Bone marrow (tissue), 2 donors: ENCODE data around the gene CSH2.
A peak's percentile ranks its signal among the peaks of the same experiment; 100 is the strongest.
"Not testable (repeated sequence)": the region's sequence is repeated elsewhere in the genome, so short reads cannot be mapped to it uniquely, and the experiment has no call there.

Experiments
- DNase-seq, 2 donors: peaks; one replicate each; lab custom pipeline; 2025; lab: John Stamatoyannopoulos, UW

The CSH2 gene

DNA sequence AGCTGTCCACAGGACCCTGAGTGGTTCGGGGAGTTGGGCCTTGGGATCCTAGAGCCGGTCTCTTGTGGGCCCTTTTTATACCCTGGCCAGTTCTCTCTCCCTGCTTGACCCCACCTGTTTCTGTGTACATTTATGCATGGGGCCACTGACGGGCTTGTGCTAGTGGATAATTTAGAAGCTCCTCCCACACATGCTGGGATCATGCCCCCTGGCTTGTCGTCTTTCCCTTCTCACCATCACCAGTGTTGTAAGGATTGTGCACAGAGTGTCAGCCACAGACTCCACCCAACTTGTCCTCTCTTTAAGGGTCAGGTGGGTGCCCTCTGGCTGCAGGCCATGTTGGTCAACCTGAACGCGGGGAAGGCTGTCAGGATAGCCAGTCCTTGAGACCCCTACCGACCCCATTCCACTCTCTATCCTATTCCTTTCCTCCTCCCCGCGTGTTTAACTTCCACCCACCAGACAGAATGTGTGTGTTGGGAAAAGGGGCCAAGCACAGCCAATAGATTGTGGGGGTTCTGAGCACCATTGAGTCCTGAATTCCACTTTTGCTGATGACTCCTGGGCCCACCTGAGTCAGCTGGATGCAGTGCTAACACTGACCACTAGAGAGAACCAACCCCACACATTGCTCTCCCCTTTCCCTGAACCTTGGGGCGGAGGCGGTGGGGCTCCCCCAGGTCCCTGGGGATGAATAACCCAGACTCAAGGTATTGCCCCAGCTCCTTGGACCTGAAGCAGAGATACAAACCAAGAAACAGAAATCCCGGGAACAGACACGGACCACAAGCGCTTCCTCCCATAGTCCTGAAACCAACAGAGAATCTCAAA, 23.3 kb upstream of the CSH2 start, which contains the start of gene CSH1:
Gene CSH1 (minus strand): TSS at position 51 of the 831 bp plus-strand sequence. CDS start 63 bp downstream, outside the sequence.
- DNase-seq: not testable (repeated sequence)

GRCh38 chr17:63894821-63895220, 21.3 kb upstream of the CSH2 start:
- DNase-seq: not testable (repeated sequence)

- not testable (repeated sequence) for DNase-seq
These were observed 20.5 kb upstream of the CSH2 start for GRCh38 chr17:63894021-63894420.

DNA sequence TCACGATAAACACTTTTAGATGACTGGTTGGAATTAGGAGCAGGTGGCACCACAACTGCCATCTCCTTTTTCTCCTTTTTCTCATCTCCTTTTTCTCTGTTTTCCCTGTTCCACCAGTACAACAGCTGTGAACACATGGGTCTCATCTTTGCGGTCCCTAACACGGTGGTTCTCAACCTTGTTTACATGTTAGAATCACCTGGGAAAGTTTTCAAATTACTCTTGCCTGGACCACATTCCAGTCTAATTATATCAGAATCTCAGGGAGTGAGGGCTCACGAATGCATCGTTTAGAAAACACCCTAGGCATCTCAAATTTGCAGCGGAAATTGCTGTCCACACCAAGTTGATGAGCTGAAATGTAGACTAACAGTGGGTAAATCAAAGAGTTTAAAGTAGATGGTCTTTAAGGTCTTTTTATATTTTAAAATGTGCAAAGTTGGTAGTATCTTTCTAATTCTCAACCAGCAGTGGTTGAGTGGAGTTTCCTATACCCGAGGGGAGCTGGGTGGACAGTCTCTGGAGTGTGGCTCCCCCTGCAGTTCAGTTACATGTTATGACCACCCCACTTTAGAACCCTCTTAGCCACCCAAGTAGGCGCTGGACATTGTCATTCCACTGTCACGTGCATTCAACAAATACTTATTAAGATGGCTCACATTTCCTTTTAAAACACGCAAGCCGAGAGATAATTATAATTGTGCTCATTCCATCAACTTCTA, 19.0 kb upstream of the CSH2 start:
- not testable (repeated sequence) for DNase-seq

DNA sequence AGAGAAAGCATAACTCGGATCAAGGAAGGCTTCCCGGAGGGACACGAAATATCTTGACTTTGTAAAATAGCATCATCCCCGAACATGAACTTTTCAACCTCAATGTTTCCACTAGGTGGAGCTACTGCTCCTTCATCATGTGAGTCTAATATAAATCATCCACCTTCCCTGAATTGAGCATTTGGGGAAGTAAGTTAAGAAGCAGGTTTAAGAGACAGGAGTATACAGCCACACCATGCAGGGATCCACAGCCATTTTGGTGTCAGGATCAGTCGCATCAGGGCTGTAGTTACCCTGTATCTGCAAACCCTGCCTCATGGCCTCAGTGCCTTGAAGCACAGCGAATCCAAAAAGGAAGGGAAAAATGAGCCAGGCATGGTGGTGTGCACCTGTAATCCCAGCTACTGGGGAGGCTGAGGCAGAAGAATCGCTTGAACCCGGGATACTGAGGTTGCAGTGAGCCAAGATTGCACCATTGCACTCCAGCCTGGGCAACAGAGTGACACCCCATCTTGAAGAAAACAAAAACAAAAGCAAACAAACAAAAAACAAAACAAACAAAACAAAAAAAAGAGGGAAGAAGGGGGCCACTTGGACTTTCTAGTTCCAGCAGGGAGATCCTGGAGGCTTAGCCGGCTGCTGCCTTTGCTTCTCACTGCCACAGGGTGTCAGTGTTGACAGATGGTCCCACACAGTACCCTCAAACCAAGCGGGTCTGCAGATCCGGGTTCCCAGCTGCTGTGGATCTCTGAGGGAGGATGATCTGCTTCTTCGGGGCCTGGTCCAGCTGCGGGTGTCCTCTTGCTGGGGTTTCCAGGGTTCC, 15.8 kb upstream of the CSH2 start:
- DNase-seq: peak in 1 of 2 donors; percentile 42

DNA sequence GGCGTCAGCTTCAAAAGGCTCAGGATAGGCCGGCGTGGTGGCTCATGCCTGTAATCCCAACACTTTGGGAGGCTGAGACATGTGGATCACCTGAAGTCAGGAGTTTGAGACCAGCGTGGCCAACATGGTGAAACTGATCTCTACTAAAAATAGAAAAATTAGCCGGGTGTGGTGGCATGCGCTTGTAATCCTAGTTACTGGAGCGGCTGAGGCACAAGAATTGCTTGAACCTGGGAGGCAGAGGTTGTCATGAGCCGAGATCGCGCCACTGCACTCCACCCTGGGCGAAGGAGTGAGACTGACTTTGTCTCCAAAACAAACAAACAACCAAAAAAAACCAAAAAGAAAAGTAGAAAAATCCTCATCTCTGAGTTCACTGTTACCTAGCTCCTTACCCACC, 11.6 kb upstream of the CSH2 start:
- not testable (repeated sequence) for DNase-seq

GRCh38 chr17:63882626-63883126, 9.2 kb upstream of the CSH2 start:
- DNase-seq: not testable (repeated sequence)

DNA sequence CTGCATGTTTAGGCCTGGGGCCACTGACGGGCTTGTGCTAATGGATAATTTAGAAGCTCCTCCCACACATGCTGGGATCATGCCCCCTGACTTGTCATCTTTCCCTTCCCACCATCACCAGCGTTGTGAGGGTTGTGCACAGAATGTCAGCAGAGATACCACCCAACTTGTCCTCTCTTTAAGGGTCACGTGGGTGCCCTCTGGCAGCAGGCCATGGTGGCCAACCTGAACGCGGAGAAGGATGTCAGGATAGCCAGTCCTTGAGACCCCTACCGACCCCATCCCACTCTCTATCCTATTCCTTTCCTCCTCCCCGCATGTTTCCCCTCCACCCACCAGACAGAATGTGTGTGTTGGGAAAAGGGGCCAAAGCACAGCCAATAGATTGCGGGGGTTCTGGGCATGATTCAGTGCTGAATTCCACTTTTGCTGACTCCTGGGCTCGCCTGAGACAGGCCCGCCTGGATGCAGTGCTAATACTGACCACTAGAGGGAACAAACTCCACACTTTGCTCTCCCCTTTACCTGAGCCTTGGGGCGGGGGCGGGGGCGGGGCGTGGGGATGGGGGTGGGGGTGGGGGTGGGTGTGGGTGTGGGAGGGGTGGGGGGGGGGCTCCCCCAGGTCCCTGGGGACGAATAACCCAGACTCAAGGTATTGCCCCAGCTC, 8.6 kb upstream of the CSH2 start, which contains the start of gene GH2:
Gene GH2 (minus strand): TSS at position 10 of the 667 bp plus-strand sequence. CDS start 143 bp downstream, outside the sequence.
- DNase-seq: peak in 1 of 2 donors; percentile 4

DNA sequence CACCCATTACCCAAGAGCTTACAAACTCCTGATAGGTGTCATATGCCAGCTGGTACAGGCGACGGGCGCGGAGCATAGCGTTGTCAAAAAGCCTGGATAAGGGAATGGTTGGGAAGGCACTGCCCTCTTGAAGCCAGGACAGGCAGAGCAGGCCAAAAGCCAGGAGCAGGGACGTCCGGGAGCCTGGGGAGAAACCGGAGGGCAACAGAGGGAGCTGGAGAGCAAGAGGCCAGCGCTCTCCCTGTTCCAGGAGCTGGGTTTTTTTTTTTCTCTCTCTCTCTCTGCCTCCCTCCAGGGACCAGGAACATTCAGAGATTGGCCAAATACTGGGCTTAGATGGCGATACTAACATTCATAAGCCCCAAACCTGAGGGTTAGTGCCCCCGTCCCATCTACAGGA, 7.9 kb upstream of the CSH2 start:
- DNase-seq: not testable (repeated sequence)

GRCh38 chr17:63880706-63881105, 7.2 kb upstream of the CSH2 start:
- DNase-seq: no peak

DNA sequence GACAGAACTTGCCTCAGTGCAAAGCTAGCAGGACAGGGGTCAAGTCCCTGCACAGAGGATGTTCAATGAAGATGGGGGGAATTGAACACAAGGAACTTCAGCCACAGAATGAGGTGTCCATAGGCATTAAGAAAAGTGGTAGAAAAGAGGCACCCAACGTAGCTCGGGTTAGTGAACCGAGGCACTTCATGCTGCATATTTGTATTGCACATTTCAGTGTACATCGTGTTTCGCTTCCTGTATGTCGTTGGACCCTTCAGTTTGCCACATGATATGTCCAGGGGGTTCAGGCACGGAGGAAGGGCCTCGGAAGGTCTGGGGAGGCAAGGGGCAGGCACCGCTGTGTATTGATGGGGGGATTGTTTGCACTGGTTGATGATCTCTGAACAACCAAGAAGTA, 4.9 kb upstream of the CSH2 start:
- DNase-seq: not testable (repeated sequence)

DNA sequence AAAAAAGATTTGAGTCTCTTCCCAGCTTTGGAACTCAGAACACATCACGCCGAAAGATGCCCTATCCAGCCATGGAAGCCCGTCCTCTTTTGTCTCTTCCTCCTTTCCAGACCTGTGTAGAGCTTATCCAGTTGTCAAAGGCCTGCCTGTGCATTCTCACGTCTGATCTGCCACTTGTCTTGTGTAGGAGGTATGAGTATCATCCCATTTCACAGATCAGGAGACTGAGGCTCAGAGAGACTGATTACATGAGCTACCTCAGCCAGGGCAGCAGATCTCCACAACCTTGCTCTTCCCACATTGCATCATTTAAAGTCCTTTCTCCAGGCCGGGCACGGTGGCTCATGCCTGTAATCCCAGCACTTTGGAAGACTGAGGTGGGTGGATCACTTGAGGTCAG, 1.2 kb upstream of the CSH2 start:
- not testable (repeated sequence) for DNase-seq

- not testable (repeated sequence) for DNase-seq
These were observed 667 bp upstream of the CSH2 start for GRCh38 chr17:63874061-63874626.

DNA sequence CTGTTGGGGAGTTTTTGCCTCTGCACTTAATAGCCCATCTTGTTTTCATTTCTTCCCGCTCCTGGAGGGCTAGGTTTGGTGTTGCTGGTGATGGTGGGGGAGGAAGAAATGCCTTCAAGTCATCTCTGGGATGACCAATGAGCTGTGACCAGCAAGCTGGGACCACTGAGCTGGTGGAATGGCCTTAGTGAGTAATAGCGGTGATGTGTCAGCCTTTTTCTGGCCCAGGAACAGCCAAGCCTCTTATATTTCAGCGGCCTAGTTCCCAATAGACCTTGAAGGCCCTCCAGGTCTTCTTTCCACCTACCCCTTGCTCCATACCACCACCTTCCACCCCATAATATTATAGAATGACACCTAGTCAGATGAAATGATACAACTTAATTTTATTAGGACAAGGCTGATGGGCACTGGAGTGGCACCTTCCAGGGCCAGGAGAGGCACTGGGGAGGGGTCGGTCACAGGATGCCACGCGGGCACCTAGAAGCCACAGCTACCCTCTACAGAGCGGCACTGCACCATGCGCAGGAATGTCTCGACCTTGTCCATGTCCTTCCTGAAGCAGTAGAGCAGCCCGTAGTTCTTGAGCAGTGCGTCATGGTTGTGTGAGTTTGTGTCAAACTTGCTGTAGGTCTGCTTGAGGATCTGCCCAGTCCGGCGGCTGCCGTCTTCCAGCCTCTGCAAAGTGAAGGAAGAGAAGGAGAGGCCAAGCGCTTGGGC, 1.7 kb downstream of the CSH2 start:
- not testable (repeated sequence) for DNase-seq

DNA sequence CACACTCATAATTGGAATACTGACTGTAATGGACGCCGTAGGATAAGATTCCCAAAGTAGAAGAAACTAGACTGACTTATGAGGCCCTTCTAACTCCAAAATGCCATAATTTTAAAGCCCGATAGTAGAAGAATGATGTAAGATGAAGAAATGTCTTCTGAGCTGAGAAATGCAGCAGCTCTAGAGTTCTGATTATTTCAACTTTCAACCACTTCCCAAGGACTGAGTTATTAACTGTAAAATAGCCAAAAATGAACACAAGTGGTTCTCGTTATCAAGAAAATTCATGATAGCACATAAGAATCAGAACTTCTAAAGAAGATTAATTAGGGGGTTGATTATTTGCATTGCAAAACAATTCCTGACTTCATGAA, 3.2 kb downstream of the CSH2 start:
- not testable (repeated sequence) for DNase-seq

- DNase-seq: not testable (repeated sequence)
These were observed 3.8 kb downstream of the CSH2 start for GRCh38 chr17:63869491-63870291.

- not testable (repeated sequence) for DNase-seq
These were observed 6.9 kb downstream of the CSH2 start for GRCh38 chr17:63866625-63867024.

GRCh38 chr17:63859257-63859656, 14.2 kb downstream of the CSH2 start:
- no peak for DNase-seq

- not testable (repeated sequence) for DNase-seq
These were observed 17.1 kb downstream of the CSH2 start for GRCh38 chr17:63856425-63856824.
